Nephron (organoid): ENCODE data around the gene HDAC9.

Experiments
- H3K27ac Mint-ChIP-seq, 3 experiments: 2 replicates each; pipeline ENCODE4 v1.8.0; 2020; ENCODE audit warnings: mixed read lengths in 3 of 3, mild to moderate bottlenecking in 2 of 3, moderate library complexity in 1 of 3
- H3K27me3 Mint-ChIP-seq: 2 replicates; pipeline ENCODE4 v1.8.0; 2021; ENCODE audit warnings: low read depth, mild to moderate bottlenecking, moderate library complexity, mixed read lengths
- H3K36me3 Mint-ChIP-seq: 2 replicates; pipeline ENCODE4 v1.8.0; 2020; ENCODE audit warnings: low read depth, mixed read lengths
- H3K4me1 Mint-ChIP-seq: 2 replicates; pipeline ENCODE4 v1.8.0; 2020; ENCODE audit warnings: mixed read lengths
- H3K4me3 Mint-ChIP-seq, 3 experiments: 2 replicates each; pipeline ENCODE4 v1.8.0; 2020; ENCODE audit warnings: mild to moderate bottlenecking in 3 of 3, mixed read lengths in 3 of 3, moderate library complexity in 2 of 3
- H3K9me3 Mint-ChIP-seq: 2 replicates; pipeline ENCODE4 v1.8.0; 2020; ENCODE audit warnings: mixed read lengths
- TF ChIP-seq, protein P1 (sequence below), 3 experiments: fragments of 200-600 bp; sonication (generic); IDR thresholded peaks; one replicate each; pipeline ENCODE4 v1.5.0; 2021; ENCODE audit warnings: antibody characterized with exemption in 3 of 3; ENCODE audit not compliant: unreplicated experiment in 3 of 3

Gene HDAC9

DNA sequence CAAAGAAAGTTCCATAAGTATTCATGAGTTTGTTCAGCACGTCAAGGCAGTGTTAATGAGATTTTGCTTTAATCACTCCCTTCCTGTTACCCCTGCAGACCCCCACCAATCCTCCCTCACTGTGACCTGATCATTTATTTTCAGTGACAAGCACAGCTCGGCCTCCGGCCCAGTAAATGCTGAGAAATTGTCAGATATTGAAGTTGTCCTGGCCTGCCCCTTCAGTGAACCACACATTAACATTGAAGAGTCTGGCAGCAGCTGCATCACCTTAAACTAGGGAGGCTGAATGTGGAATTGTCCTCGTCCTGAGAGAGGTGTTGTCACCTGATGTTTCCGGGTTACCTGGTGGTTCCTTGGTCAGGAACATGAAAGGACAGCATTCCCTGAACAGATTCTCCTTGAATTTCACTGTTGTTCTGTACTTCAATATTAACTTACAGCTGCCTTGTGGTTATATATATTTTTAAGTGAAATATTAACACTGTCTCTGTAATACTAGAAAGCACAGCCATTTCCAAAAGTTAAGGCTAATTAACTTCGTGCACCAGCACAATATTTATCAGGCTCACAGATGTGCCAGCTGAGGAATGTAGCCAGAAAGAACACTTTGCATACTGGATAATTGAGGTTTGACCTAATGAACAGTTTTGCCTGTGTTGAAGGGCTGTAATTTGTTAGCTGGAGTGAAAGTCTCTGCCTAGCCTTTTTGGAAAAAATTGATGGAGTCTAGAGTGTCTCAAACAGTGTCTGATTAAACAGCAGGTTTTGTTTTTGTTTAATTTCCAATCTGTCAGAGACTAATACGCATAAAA lies 265.3 kb downstream of the HDAC9 start:
- no peaks in the 10 kb centered on the region for H3K36me3 Mint-ChIP-seq
- no peaks in the 10 kb centered on the region for H3K27me3 Mint-ChIP-seq
- H3K4me3 Mint-ChIP-seq = no peak overlapping the region
- H3K4me1 Mint-ChIP-seq = peaks cover 27% of the 10 kb centered on the region
- no peaks in the 10 kb centered on the region for H3K9me3 Mint-ChIP-seq
- TF ChIP-seq, protein P1, sequence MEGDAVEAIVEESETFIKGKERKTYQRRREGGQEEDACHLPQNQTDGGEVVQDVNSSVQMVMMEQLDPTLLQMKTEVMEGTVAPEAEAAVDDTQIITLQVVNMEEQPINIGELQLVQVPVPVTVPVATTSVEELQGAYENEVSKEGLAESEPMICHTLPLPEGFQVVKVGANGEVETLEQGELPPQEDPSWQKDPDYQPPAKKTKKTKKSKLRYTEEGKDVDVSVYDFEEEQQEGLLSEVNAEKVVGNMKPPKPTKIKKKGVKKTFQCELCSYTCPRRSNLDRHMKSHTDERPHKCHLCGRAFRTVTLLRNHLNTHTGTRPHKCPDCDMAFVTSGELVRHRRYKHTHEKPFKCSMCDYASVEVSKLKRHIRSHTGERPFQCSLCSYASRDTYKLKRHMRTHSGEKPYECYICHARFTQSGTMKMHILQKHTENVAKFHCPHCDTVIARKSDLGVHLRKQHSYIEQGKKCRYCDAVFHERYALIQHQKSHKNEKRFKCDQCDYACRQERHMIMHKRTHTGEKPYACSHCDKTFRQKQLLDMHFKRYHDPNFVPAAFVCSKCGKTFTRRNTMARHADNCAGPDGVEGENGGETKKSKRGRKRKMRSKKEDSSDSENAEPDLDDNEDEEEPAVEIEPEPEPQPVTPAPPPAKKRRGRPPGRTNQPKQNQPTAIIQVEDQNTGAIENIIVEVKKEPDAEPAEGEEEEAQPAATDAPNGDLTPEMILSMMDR (IDR thresholded peaks at IDR 0.05; ENCODE audit: unreplicated experiment in 3 of 3) = no peak
- H3K27ac Mint-ChIP-seq = peak overlapping the region in 1 of 3 experiments; percentile 53

DNA sequence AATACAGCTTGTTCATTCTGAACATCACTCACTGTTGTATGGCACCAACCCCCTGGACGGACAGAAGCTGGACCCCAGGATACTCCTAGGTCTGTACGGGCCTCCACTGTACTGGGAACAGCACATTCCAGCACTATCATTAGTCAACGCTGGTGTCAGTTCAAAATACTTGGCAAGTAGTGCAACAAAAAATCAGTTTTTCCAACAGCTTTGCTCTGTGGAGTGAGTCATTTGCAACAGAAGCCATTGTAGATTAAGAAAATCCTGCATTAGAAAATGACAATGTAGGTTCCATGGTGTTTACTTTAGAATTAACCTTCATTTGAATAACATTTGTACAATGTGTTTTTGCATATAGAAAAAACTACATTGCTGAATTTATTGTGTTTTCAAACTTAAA lies 266.6 kb downstream of the HDAC9 start:
- Mint-ChIP-seq H3K27ac (peak overlapping the region in 2 of 3 experiments; percentile 37 to 57), H3K4me1 (peaks cover 27% of the 10 kb centered on the region), H3K27me3 (no peaks in the 10 kb centered on the region), H3K9me3 (no peaks in the 10 kb centered on the region), H3K4me3 (no peak overlapping the region), H3K36me3 (no peaks in the 10 kb centered on the region)
- TF ChIP-seq, protein P1 (IDR thresholded peaks at IDR 0.05; ENCODE audit: unreplicated experiment in 3 of 3) = no peak

DNA sequence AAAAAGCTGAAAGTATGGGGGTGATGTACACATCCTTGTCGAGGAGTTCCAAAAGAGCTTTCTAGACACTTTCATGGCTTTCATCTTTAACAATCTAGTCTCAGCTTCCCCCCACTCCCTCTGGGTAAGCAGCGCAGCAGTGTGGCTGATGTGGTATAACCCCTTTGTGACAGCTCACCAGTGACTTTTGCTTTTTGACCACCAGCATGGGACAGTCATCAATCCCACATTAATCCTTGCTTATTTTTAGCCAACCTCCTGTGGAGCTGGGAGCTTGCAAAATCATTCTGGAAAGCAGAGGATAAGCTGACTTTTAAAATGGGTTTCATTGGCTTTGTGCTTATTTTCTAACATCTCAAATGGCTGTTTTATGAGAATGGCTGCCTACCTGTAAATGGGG lies 272.7 kb downstream of the HDAC9 start:
- Mint-ChIP-seq H3K9me3 (no peaks in the 10 kb centered on the region), H3K4me1 (no peaks in the 10 kb centered on the region), H3K27me3 (no peaks in the 10 kb centered on the region), H3K36me3 (no peaks in the 10 kb centered on the region), H3K4me3 (no peak overlapping the region), H3K27ac (no peak overlapping the region)
- TF ChIP-seq, protein P1 (IDR thresholded peaks at IDR 0.05; ENCODE audit: unreplicated experiment in 3 of 3) = no peak

DNA sequence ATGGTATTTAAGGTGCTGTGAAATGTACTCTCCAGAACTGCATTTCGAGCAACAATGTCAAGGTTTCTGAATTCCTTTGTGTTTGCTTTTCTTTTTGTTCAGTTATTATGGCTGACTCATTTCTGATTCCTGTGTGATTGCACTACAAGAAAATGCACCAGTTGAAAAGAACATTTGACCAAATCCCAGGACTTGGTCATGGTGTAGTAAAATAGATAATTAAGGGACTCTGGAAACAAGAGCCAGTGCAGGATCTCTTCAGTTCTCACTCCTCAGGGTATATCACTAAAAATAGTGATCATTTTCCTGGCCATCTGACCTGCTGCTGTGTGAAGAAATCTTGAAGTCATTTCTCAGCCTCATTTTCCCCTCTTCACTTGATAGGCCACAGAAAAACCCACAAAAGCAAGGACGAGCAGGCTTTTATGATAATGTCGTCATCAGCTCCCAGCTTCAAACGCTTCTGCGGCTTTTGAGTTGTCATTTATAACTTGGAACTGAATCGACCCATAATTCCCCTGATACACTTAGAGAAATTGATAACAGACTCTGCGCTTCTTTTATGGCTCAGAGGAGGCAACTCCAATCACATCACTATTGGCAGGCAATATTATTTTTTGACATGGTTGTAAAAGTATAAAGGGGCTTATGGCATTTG lies 274.7 kb downstream of the HDAC9 start:
- no peak overlapping the region for H3K4me3 Mint-ChIP-seq
- no peaks in the 10 kb centered on the region for H3K36me3 Mint-ChIP-seq
- TF ChIP-seq, protein P1 (IDR thresholded peaks at IDR 0.05; ENCODE audit: unreplicated experiment in 3 of 3) = no peak
- H3K4me1 Mint-ChIP-seq = no peaks in the 10 kb centered on the region
- H3K27me3 Mint-ChIP-seq = no peaks in the 10 kb centered on the region
- no peaks in the 10 kb centered on the region for H3K9me3 Mint-ChIP-seq
- H3K27ac Mint-ChIP-seq = peak overlapping the region in 1 of 3 experiments; percentile 67

DNA sequence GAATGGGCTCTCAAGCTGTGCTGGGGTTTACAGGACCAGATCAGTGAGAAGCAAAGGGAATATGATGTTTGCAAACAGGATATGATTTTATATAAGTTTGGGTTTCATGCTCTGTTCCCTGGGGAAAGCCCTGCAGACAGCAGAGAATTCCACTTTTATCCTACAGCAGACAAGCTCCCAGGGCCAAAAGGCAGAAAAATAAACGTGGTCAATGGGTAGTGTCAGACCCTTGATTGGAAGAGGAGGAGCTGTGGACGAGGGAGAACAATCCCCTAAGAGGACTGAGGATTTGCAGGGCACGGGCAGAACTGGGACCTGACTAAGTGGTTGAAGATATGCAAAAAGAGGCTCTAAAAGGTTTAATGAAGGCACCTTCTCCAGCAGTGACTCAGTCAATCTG lies 275.3 kb downstream of the HDAC9 start:
- TF ChIP-seq, protein P1 (IDR thresholded peaks at IDR 0.05; ENCODE audit: unreplicated experiment in 3 of 3) = no peak
- Mint-ChIP-seq H3K27ac (peak overlapping the region in 1 of 3 experiments; percentile 55), H3K36me3 (no peaks in the 10 kb centered on the region), H3K9me3 (no peaks in the 10 kb centered on the region), H3K27me3 (no peaks in the 10 kb centered on the region), H3K4me3 (no peak overlapping the region), H3K4me1 (no peaks in the 10 kb centered on the region)
